Stimulated activated naive B cell treated with anti-CD40 and anti-IgM and Interleukin-4, amounts not matched to agents 10 μg/mL and 1 μg/mL and 100 μg/mL, for 72 hours (primary cell): Measurements from ENCODE around the gene ALOX5.

ENCODE experiments used
- ATAC-seq, 2 donors: fragments of 150-1000 bp; cut with Tn5 transposase; replicated peaks; 2 replicates each; pipeline ENCODE4 v1.10.0; 2021; ENCODE audit warnings: moderate library complexity in 1 of 2
- DNase-seq: peaks from one replicate; pipeline ENCODE4 v3.0.0; 2021
- H3K27ac Mint-ChIP-seq: one replicate; pipeline ENCODE4 v1.8.0; 2022; ENCODE audit warnings: mild to moderate bottlenecking, mixed read lengths
- H3K27me3 Mint-ChIP-seq, 2 donors: one replicate each; pipeline ENCODE4 v1.8.0; 2022; ENCODE audit warnings: mixed read lengths in 2 of 2
- H3K36me3 Mint-ChIP-seq, 2 donors: one replicate each; pipeline ENCODE4 v1.8.0; 2022; ENCODE audit warnings: mixed read lengths in 2 of 2, mild to moderate bottlenecking in 1 of 2
- H3K4me1 Mint-ChIP-seq, 2 donors: one replicate each; pipeline ENCODE4 v1.8.0; 2022; ENCODE audit warnings: mixed read lengths in 2 of 2, mild to moderate bottlenecking in 1 of 2
- H3K4me3 Mint-ChIP-seq, 2 donors: one replicate each; pipeline ENCODE4 v1.8.0; 2022; ENCODE audit warnings: mild to moderate bottlenecking in 2 of 2, mixed read lengths in 2 of 2, moderate library complexity in 1 of 2
- H3K9me3 Mint-ChIP-seq, 2 donors: one replicate each; pipeline ENCODE4 v1.8.0; 2022; ENCODE audit warnings: mixed read lengths in 2 of 2, mild to moderate bottlenecking in 1 of 2

ALOX5 gene

DNA sequence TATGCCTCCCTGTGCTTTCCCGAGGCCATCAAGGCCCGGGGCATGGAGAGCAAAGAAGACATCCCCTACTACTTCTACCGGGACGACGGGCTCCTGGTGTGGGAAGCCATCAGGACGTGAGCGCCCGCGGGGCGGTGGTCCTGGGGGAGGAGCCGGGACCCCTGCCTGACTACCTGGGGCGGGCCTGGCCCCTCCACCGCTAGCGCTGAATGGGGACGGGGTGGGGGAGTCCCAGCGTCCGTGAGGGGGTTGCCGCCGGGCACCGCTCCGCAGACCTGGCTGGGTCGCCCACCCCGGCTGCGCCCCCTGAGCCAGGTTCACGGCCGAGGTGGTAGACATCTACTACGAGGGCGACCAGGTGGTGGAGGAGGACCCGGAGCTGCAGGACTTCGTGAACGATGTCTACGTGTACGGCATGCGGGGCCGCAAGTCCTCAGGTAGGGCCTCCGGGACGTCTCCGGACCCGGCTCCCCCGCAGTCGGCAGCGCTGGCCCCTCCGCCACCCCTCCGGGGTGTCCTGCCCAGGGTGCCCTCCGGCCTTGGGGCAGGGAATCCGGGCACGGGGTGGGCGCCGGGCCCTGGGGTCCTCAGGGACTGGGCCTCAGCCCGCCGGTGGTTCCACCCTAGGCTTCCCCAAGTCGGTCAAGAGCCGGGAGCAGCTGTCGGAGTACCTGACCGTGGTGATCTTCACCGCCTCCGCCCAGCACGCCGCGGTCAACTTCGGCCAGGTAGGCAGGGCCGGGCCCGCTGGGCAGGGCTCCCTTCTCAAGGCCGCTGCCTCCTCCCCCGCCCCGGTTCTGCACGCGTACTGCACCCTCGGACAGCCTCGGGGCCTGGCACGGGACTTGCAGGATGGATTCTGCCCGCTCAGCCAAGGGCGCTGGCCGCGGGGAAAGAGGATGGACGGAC is 69.3 kb downstream of the ALOX5 start:
- Mint-ChIP-seq H3K4me3 (no peak overlapping the region), H3K27ac (peak overlapping the region; percentile 84), H3K27me3 (no peaks in the 10 kb centered on the region), H3K36me3 (peaks cover 19 to 43% of the 10 kb centered on the region in 2 donors), H3K9me3 (no peaks in the 10 kb centered on the region), H3K4me1 (peaks cover 8 to 38% of the 10 kb centered on the region in 2 donors)
- DNase-seq (no peak), ATAC-seq (no peak)

DNA sequence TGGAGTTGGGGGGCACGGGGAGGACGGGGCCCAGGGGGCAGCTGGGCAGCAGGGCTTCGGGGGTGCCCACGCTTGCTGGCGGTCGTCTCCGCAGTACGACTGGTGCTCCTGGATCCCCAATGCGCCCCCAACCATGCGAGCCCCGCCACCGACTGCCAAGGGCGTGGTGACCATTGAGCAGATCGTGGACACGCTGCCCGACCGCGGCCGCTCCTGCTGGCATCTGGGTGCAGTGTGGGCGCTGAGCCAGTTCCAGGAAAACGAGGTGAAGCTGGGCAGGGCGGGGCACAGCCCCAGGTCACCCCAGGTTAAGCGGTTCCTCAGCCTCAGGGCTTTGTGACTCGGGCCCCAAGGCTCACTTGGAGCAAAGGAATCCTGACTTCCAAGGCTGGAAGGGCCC is 70.0 kb downstream of the ALOX5 start:
- H3K4me1 Mint-ChIP-seq: peaks cover 8 to 35% of the 10 kb centered on the region in 2 donors
- no peaks in the 10 kb centered on the region for H3K9me3 Mint-ChIP-seq
- no peak overlapping the region for H3K4me3 Mint-ChIP-seq
- no peak for DNase-seq
- no peak for ATAC-seq
- H3K36me3 Mint-ChIP-seq: peaks cover 19 to 41% of the 10 kb centered on the region in 2 donors
- H3K27me3 Mint-ChIP-seq: no peaks in the 10 kb centered on the region
- no peak overlapping the region for H3K27ac Mint-ChIP-seq

DNA sequence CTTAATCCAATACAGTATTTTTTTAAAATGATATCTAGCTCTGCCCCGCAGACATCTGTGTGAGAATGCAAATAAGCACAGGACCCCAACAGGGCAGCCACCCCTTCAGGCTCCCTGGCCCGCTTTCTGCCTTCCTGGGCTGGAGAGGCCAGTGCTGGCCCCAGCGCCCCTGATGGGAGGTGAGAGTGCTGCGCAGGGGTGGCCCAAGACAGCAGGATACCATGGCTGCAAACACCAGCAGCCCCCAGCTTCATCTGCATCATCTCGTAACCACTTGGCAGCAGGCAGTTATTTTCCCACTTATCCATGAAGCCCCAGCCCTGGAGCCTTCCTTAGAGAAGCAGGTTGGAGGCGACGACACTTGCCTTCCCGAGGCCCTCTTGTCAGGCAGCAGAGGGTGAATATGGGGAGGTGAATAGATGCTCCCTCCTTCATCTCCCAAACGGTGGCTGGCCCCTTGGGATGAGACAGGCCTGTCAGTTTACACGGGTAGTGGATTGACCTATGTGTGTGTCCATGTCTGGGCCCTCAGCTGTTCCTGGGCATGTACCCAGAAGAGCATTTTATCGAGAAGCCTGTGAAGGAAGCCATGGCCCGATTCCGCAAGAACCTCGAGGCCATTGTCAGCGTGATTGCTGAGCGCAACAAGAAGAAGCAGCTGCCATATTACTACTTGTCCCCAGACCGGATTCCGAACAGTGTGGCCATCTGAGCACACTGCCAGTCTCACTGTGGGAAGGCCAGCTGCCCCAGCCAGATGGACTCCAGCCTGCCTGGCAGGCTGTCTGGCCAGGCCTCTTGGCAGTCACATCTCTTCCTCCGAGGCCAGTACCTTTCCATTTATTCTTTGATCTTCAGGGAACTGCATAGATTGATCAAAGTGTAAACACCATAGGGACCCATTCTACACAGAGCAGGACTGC is 71.2 kb downstream of the ALOX5 start:
- ATAC-seq (no peak), DNase-seq (no peak)
- peaks cover 6 to 29% of the 10 kb centered on the region in 2 donors for H3K4me1 Mint-ChIP-seq
- no peak overlapping the region for H3K4me3 Mint-ChIP-seq
- no peaks in the 10 kb centered on the region for H3K27me3 Mint-ChIP-seq
- H3K27ac Mint-ChIP-seq: peak overlapping the region; percentile 65
- peaks cover 16 to 34% of the 10 kb centered on the region in 2 donors for H3K36me3 Mint-ChIP-seq
- H3K9me3 Mint-ChIP-seq: no peaks in the 10 kb centered on the region

DNA sequence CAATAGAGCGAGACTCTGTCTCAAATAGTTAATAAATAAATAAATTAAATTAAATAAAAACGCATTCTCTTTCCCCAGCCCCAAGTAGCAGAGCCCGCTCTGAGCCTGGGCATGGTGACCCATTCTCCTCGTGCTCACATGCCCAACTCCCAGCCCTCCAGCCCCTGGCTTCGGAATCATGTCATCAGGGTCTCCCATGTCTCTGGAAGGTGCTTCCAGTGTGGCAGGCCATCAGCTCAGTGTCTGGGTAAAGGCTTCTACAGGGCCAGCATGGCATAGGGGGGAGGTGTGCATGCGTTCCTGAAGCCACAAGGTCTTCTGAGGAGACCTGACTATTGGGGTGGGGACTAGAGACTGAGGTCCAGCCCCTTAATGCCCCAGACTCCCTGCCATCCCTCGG is 72.8 kb downstream of the ALOX5 start:
- Mint-ChIP-seq H3K27me3 (no peaks in the 10 kb centered on the region), H3K4me1 (peaks cover 8 to 18% of the 10 kb centered on the region in 2 donors), H3K9me3 (no peaks in the 10 kb centered on the region), H3K4me3 (no peak overlapping the region), H3K36me3 (peaks cover 11 to 28% of the 10 kb centered on the region in 2 donors), H3K27ac (peak overlapping the region; percentile 27)
- ATAC-seq (no peak), DNase-seq (no peak)

DNA sequence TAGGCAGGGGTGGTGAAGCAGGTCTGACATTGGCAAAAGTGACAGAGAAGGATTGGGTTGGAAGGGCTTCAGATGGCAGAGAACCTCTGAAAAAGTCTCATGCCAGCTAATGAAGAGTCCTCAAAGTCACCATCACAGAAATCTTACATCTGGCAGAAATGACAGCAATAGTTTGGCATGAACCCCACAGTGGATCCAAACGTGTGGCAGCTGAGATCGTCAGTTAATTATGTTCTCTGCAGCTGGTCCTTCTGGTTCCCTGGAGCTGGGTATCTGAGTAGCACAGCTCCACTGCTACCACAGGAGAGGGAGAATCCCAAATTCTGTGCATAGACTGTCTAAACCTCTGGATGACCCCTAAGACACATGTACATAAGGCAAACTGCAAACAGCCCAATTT is 73.4 kb downstream of the ALOX5 start:
- H3K27ac Mint-ChIP-seq: peak overlapping the region; percentile 27
- DNase-seq (no peak), ATAC-seq (no peak)
- H3K4me1 Mint-ChIP-seq: peaks cover 8 to 12% of the 10 kb centered on the region in 2 donors
- H3K36me3 Mint-ChIP-seq: peaks cover 11 to 26% of the 10 kb centered on the region in 2 donors
- H3K9me3 Mint-ChIP-seq: no peaks in the 10 kb centered on the region
- no peak overlapping the region for H3K4me3 Mint-ChIP-seq
- H3K27me3 Mint-ChIP-seq: no peaks in the 10 kb centered on the region

DNA sequence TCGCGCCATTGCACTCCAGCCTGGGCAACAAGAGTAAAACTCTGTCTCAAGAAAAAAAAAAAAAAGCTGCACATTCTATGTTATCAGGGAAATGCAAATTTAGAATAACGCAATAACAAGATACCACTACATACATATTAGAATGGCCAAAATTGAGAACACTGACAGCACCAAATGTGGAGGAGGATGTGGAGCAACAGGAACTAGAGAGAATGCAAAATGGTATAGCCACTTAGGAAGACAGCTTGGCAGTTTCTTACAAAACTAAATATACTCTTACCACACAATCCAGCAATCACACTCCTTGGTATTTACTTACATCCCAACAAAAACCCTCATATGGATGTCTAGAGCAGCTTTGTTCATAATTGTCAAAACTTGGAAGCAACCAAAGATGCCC is 76.8 kb downstream of the ALOX5 start:
- ATAC-seq (no peak), DNase-seq (no peak)
- Mint-ChIP-seq H3K9me3 (no peaks in the 10 kb centered on the region), H3K4me3 (no peak overlapping the region), H3K27ac (peak overlapping the region; percentile 9), H3K36me3 (peaks cover 23 to 32% of the 10 kb centered on the region in 2 donors), H3K4me1 (peaks cover 28 to 38% of the 10 kb centered on the region in 2 donors), H3K27me3 (no peaks in the 10 kb centered on the region)

DNA sequence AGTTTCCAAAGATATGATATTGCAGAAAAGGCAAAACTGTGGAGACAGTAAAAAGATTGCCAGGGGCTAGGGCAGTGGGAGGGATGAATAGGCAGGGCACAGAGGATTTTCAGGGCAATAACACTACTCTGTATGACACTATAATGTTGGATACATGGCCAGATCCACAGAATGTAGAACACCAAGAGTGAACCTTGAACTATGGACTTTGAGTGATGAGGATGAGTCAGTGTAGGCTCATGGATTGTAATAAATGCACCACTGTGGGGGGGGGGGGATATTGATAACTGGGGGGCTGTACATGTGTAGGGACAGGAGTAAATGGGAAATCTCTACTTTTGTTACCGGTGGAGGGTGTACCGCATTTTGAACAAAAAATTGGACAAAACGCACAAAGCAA is 77.4 kb downstream of the ALOX5 start:
- Mint-ChIP-seq H3K27me3 (no peaks in the 10 kb centered on the region), H3K27ac (no peak overlapping the region), H3K36me3 (peaks cover 26 to 32% of the 10 kb centered on the region in 2 donors), H3K9me3 (no peaks in the 10 kb centered on the region), H3K4me1 (peaks cover 32 to 43% of the 10 kb centered on the region in 2 donors), H3K4me3 (no peak overlapping the region)
- no peak for ATAC-seq
- no peak for DNase-seq

DNA sequence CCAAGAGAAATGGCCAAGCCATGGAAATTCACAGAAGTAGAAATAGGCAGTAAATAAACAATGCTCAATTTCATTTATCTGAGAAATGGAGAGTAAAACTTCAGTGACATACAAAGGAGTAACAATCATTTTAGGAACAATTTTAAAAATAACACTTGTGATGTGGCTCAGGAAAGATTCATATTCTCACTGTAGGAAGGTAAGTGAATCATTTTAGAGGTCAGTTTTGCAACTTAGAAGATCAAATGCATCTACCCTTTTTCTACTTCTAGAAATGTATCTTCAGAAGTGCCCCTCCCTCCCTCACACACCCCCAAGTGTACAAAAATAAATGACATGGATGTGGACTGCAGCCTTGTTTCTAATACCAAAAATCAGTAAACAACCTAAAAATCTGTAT is 78.3 kb downstream of the ALOX5 start:
- no peaks in the 10 kb centered on the region for H3K9me3 Mint-ChIP-seq
- H3K27ac Mint-ChIP-seq: no peak overlapping the region
- ATAC-seq (no peak), DNase-seq (no peak)
- no peak overlapping the region for H3K4me3 Mint-ChIP-seq
- peaks cover 24 to 34% of the 10 kb centered on the region in 2 donors for H3K36me3 Mint-ChIP-seq
- H3K4me1 Mint-ChIP-seq: peaks cover 32 to 40% of the 10 kb centered on the region in 2 donors
- no peaks in the 10 kb centered on the region for H3K27me3 Mint-ChIP-seq

DNA sequence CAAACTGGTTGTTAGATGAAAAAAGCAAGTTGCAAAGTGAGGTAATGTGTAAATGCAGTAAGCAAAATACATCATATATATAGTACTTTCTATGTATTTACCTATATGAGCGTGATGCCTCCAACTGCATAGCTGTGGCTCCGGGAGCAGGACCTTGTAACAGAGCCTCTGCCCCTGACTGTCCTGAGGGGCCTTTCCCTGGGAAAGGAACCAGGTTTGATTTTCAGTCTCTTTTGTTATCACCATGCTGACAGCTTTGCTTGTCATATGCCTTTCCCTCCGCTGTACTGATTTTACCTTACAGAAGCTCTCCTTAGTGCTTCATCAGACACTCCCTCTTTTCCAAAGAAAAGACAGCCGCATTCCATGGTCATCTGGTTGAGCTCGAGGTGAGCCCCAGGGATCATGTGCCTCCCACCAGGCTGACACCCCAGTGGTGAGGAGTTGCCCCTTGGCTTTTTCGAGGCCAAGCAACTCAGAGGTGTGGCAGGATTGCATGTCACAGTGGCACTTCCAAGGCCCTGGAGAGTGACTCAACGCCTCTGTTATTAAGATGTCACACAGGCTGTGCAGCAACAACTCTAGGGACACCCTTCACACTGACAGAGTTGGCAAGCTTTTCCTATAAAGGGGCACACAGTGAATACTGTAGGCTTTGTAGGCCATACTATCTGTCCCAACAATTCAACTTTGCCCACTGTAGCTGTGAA is 78.9 kb downstream of the ALOX5 start:
- peaks cover 30 to 37% of the 10 kb centered on the region in 2 donors for H3K36me3 Mint-ChIP-seq
- DNase-seq (no peak), ATAC-seq (peak in 1 of 2 donors; percentile 23)
- H3K4me3 Mint-ChIP-seq: no peak overlapping the region
- H3K4me1 Mint-ChIP-seq: peaks cover 35 to 43% of the 10 kb centered on the region in 2 donors
- peak overlapping the region; percentile 17 for H3K27ac Mint-ChIP-seq
- no peaks in the 10 kb centered on the region for H3K9me3 Mint-ChIP-seq
- H3K27me3 Mint-ChIP-seq: no peaks in the 10 kb centered on the region

DNA sequence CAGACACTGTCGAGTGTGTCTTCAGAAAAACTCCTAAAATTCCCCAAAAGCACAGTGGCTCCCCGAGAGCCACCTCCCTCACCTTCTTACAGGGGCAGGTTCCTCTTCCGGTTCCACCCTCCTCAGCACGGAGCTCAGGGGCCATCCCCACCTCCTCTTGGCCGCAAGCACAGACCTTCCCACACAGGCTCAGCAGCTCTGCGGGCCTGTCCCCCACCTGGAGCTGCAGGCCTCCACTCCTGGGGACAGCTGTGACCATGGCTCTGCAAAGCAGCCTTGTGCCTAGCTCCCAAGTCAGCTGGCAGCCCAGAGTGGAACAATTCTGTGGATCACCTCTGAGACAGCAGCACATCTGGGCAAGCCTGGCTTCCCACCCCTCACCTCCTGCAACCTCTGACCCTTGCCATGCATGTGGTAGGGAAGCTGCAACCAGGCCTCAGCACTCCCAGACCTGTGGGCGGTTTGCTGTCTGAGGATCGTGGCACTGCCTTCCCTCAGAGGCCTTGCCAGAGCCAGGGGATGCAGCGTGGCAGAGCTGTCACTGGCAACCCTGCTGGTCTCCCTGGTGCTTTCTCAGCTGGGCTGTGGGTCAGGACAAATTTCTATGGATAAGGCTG is 79.7 kb downstream of the ALOX5 start:
- no peak overlapping the region for H3K27ac Mint-ChIP-seq
- DNase-seq (no peak), ATAC-seq (peak; percentile 31 to 48)
- no peaks in the 10 kb centered on the region for H3K9me3 Mint-ChIP-seq
- no peak overlapping the region for H3K4me3 Mint-ChIP-seq
- peaks cover 33 to 45% of the 10 kb centered on the region in 2 donors for H3K36me3 Mint-ChIP-seq
- no peaks in the 10 kb centered on the region for H3K27me3 Mint-ChIP-seq
- H3K4me1 Mint-ChIP-seq: peaks cover 38 to 51% of the 10 kb centered on the region in 2 donors

DNA sequence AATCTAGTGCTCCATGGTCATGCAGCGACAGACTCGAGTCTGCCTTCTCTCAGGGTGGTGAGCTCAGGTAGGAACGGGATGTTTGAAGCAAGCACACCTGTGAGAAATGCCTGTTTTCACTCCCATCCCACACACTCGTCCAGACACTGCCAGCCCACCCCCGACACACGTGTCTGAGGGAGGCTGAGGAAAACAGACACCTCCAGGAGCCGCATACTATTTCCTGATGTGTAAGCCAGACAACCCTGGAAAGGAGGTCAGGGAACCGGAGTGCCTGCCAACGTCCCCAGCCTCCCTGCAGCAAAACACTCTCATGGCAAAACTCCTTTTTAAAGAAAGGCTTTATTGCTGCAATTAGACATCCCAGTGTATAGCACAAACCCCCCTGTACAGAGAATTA is 80.2 kb downstream of the ALOX5 start:
- no peak overlapping the region for H3K27ac Mint-ChIP-seq
- peaks cover 39 to 51% of the 10 kb centered on the region in 2 donors for H3K36me3 Mint-ChIP-seq
- no peak overlapping the region for H3K4me3 Mint-ChIP-seq

DNA sequence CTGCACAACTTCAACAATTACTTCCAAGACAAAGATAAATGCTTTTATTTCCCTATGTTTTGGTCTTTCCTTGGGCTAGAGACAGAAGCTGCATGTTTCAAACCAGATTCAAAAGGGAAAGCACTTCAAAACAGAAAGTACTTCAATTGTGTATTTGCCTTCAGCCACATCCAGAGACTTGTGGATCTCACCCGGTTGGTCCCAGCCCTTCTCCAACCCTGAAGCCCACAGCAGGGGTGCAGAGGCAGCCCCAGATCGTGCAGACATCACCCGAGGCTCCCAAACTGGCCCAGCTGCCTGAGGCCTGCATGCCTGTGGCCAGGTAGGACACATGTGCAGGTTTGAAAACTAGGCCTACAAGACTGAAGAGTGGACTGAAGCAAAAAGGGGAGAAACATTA is 80.8 kb downstream of the ALOX5 start:
- no peaks in the 10 kb centered on the region for H3K9me3 Mint-ChIP-seq
- H3K4me3 Mint-ChIP-seq: no peak overlapping the region
- peak overlapping the region; percentile 44 for H3K27ac Mint-ChIP-seq
- H3K27me3 Mint-ChIP-seq: no peaks in the 10 kb centered on the region
- DNase-seq: no peak
- H3K4me1 Mint-ChIP-seq: peaks cover 48 to 63% of the 10 kb centered on the region in 2 donors
- no peak for ATAC-seq
- H3K36me3 Mint-ChIP-seq: peaks cover 40 to 52% of the 10 kb centered on the region in 2 donors

More for the DNA sequence above, 80.2 kb downstream of the ALOX5 start:
- no peak for ATAC-seq
- H3K4me1 Mint-ChIP-seq: peaks cover 43 to 57% of the 10 kb centered on the region in 2 donors
- no peak for DNase-seq
- H3K27me3 Mint-ChIP-seq: no peaks in the 10 kb centered on the region
- H3K9me3 Mint-ChIP-seq: no peaks in the 10 kb centered on the region

DNA sequence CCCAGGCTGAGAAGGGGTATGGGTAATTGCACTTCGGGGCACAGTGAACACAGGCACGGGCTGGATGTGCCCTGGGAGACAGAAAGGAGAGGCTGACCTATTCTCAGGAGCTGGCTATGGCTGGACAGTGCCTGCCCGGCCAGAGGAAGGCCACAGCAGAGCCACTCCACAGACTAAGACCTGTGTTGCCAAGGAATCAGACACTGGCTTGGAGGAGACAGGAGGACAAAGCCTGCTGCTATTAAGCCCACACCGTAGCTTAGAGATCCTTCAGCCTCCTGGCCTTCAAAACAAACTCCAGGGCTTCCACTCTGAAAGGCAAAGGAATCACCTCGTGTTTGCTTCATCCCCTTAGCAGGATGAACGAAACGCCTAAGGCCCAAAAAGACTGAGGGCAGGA is 82.2 kb downstream of the ALOX5 start:
- Mint-ChIP-seq H3K27ac (peak overlapping the region; percentile 80), H3K9me3 (no peaks in the 10 kb centered on the region), H3K36me3 (peaks cover 46 to 58% of the 10 kb centered on the region in 2 donors), H3K4me1 (peaks cover 60 to 76% of the 10 kb centered on the region in 2 donors), H3K27me3 (no peaks in the 10 kb centered on the region), H3K4me3 (no peak overlapping the region)
- DNase-seq (no peak), ATAC-seq (no peak)
